GM23248 (cell line): ENCODE results near the gene BRWD1.

Experiments used
- EZH2 ChIP-seq: fragments of 200-600 bp; sonication (generic); IDR thresholded peaks from 2 replicates; pipeline ENCODE4 v1.6.1; 2018; ENCODE audit warnings: antibody characterized with exemption, mild to moderate bottlenecking; ENCODE audit not compliant: insufficient read depth, poor library complexity, severe bottlenecking
- EZH2phosphoT487 ChIP-seq: fragments of 200-600 bp; sonication (generic); IDR thresholded peaks from 2 replicates; pipeline ENCODE4 v1.6.1; 2018; ENCODE audit warnings: antibody characterized with exemption, moderate library complexity, mild to moderate bottlenecking, low read depth; ENCODE audit not compliant: insufficient read depth

- TF ChIP-seq EZH2phosphoT487: no peak
- TF ChIP-seq EZH2: no peak
Measured at GRCh38 chr21:39182484-39183271, 130.8 kb downstream of the BRWD1 start.
